Heart left ventricle (tissue), 13 donors: ENCODE results near the gene IQGAP2.

ENCODE experiments used
- CTCF ChIP-seq, 12 donors: fragments of 200-600 bp; sonication (generic) in 4 of 12; IDR thresholded peaks; one replicate each; pipeline versions ENCODE4 v1.5.0 to v1.8.0; 2018 to 2022; ENCODE audit warnings: antibody characterized with exemption in 12 of 12, mild to moderate bottlenecking in 5 of 12
- POLR2A ChIP-seq, 2 donors: fragments of 450-650 bp; IDR thresholded peaks; one replicate each; pipeline ENCODE4 v1.6.1; 2017; ENCODE audit warnings: antibody characterized with exemption in 2 of 2, mild to moderate bottlenecking in 2 of 2, moderate library complexity in 2 of 2
- donor health status: ischemic (EF 13 %, LVEDD 7.1; RV severe dilation, severe dysfunction).
- donor health status: DM: no; HTN: yes; CAD: no.
- donor health status: DM: no; HTN: no; CAD: no.
- donor health status: ischemic (EF 25% LVEDD 6.9; RV normal size, moderate dysfunction).
- donor health status: ischemic (EF 25% LVEDD 5.7; RV mildly dilated, moderate dysfunction).
- donor health status: ischemic (EF 35%, LVEDD 5.7; RV mildly dilated, moderate dysfunction).
- donor health status: nonischemic (EF 11% LVEDD 7.7; RV severe dilation, severe dysfunction).
- donor health status: DM: yes; HTN: yes; CAD: no.
- donor health status: PGD.
- donor health status: ischemic (EF 29% LVEDD 5.4; RV normal size, mild dysfunction).
- donor health status: nonischemic (EF 23%, LVEDD 6.1; RV moderate dilation, normal function).

GRCh38 chr5:76685704-76686103 is 282.6 kb downstream of the IQGAP2 start:
- TF ChIP-seq POLR2A (IDR thresholded peaks at IDR 0.05) (no peak), CTCF (IDR thresholded peaks at IDR 0.05) (no peak)
